SK-N-SH treated with all-trans-retinoic acid at 6 μM for 48 hours (cell line): Measurements from ENCODE around the gene INSR.

Source experiments
- ATAC-seq: fragments of 200-7000 bp; cut with Tn5 transposase; 3 replicates; pipeline ENCODE4 v1.9.1; 2020; ENCODE audit warnings: mild to moderate bottlenecking, moderate library complexity
- ARNTL ChIP-seq: fragments of 450-650 bp; formaldehyde crosslinking; IDR thresholded peaks from 2 replicates; pipeline ENCODE4 v1.5.0; 2020; ENCODE audit warnings: low read depth, mild to moderate bottlenecking, moderate library complexity, borderline replicate concordance
- BACH2 ChIP-seq: fragments of 250-450 bp; sonication (Bioruptor Pico); IDR thresholded peaks from 2 replicates; pipeline ENCODE4 v1.9.0; 2021; ENCODE audit warnings: mild to moderate bottlenecking, borderline replicate concordance
- CSDC2 ChIP-seq: fragments of 250-450 bp; sonication (Bioruptor Pico); IDR thresholded peaks from 2 replicates; pipeline ENCODE4 v1.5.0; 2020; ENCODE audit warnings: mild to moderate bottlenecking, moderate library complexity
- ESRRG ChIP-seq: fragments of 250-450 bp; sonication (Bioruptor Pico); IDR thresholded peaks from 2 replicates; pipeline ENCODE4 v1.6.1; 2021; ENCODE audit warnings: mild to moderate bottlenecking
- GLIS3 ChIP-seq: fragments of 250-450 bp; sonication (Bioruptor Pico); IDR thresholded peaks from 2 replicates; pipeline ENCODE4 v1.5.0; 2020; ENCODE audit warnings: mild to moderate bottlenecking, moderate library complexity
- OSR1 ChIP-seq: fragments of 250-450 bp; sonication (Bioruptor Pico); IDR thresholded peaks from 2 replicates; pipeline ENCODE4 v1.8.0; 2022; ENCODE audit warnings: moderate library complexity, mild to moderate bottlenecking, inconsistent platforms
- PATZ1 ChIP-seq: fragments of 250-450 bp; sonication (Bioruptor Pico); IDR thresholded peaks from 2 replicates; pipeline ENCODE4 v1.8.0; 2020; ENCODE audit warnings: mild to moderate bottlenecking, moderate library complexity, borderline replicate concordance
- PPARA ChIP-seq: fragments of 250-450 bp; sonication (Bioruptor Pico); IDR thresholded peaks from 2 replicates; pipeline ENCODE4 v1.5.0; 2020; ENCODE audit warnings: mild to moderate bottlenecking, borderline replicate concordance
- SNAI2 ChIP-seq: fragments of 250-450 bp; sonication (Bioruptor Pico); IDR thresholded peaks from 2 replicates; pipeline ENCODE4 v1.5.0; 2020; ENCODE audit warnings: mild to moderate bottlenecking, moderate library complexity
- TCF4 ChIP-seq: fragments of 250-450 bp; sonication (Bioruptor Pico); IDR thresholded peaks from 2 replicates; pipeline ENCODE4 v1.8.0; 2021; ENCODE audit warnings: mild to moderate bottlenecking, moderate library complexity, borderline replicate concordance
- TSHZ2 ChIP-seq: fragments of 250-450 bp; sonication (Bioruptor Pico); IDR thresholded peaks from 2 replicates; pipeline ENCODE4 v1.5.0; 2020; ENCODE audit warnings: mild to moderate bottlenecking, moderate library complexity
- ZC3H10 ChIP-seq: fragments of 250-450 bp; sonication (Bioruptor Pico); IDR thresholded peaks from 2 replicates; pipeline ENCODE4 v1.5.1; 2021; ENCODE audit warnings: mild to moderate bottlenecking, moderate library complexity
- ZFP3 ChIP-seq: fragments of 250-450 bp; sonication (Bioruptor Pico); IDR thresholded peaks from 2 replicates; pipeline ENCODE4 v1.5.0; 2020; ENCODE audit warnings: mild to moderate bottlenecking, moderate library complexity
- ZFP30 ChIP-seq: fragments of 450-650 bp; formaldehyde crosslinking; IDR thresholded peaks from 2 replicates; pipeline ENCODE4 v1.5.0; 2022; ENCODE audit warnings: mild to moderate bottlenecking, moderate library complexity
- ZNF70 ChIP-seq: fragments of 450-650 bp; formaldehyde crosslinking; IDR thresholded peaks from 2 replicates; pipeline ENCODE4 v1.5.0; 2020; ENCODE audit warnings: mild to moderate bottlenecking, moderate library complexity
- ZNF8 ChIP-seq: fragments of 450-650 bp; formaldehyde crosslinking; IDR thresholded peaks from 2 replicates; pipeline ENCODE4 v1.5.0; 2020; ENCODE audit warnings: mild to moderate bottlenecking, moderate library complexity
- TF ChIP-seq, protein P1 (sequence below): fragments of 250-450 bp; sonication (Bioruptor Pico); IDR thresholded peaks from 2 replicates; pipeline ENCODE4 v1.5.1; 2020; ENCODE audit warnings: low read depth, mild to moderate bottlenecking, moderate library complexity
- TF ChIP-seq, protein P2 (sequence below): fragments of 250-450 bp; sonication (Bioruptor Pico); IDR thresholded peaks from 2 replicates; pipeline ENCODE4 v1.5.1; 2021; ENCODE audit warnings: mild to moderate bottlenecking, moderate library complexity
- TF ChIP-seq, protein P3 (sequence below): fragments of 250-450 bp; sonication (Bioruptor Pico); IDR thresholded peaks from 2 replicates; pipeline ENCODE4 v1.8.0; 2021; ENCODE audit warnings: low read depth, mild to moderate bottlenecking, moderate library complexity, borderline replicate concordance

INSR gene

GRCh38 chr19:7225741-7226140, 68.5 kb downstream of the INSR start (continued):
- TF ChIP-seq, protein P1, sequence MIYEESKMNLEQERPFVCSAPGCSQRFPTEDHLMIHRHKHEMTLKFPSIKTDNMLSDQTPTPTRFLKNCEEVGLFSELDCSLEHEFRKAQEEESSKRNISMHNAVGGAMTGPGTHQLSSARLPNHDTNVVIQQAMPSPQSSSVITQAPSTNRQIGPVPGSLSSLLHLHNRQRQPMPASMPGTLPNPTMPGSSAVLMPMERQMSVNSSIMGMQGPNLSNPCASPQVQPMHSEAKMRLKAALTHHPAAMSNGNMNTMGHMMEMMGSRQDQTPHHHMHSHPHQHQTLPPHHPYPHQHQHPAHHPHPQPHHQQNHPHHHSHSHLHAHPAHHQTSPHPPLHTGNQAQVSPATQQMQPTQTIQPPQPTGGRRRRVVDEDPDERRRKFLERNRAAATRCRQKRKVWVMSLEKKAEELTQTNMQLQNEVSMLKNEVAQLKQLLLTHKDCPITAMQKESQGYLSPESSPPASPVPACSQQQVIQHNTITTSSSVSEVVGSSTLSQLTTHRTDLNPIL (CRISPR knock-in tag), result no peak
- TF ChIP-seq TCF4 (CRISPR knock-in tag) (no peak), PPARA (no peak), OSR1 (CRISPR knock-in tag) (no peak)
- TF ChIP-seq, protein P2, sequence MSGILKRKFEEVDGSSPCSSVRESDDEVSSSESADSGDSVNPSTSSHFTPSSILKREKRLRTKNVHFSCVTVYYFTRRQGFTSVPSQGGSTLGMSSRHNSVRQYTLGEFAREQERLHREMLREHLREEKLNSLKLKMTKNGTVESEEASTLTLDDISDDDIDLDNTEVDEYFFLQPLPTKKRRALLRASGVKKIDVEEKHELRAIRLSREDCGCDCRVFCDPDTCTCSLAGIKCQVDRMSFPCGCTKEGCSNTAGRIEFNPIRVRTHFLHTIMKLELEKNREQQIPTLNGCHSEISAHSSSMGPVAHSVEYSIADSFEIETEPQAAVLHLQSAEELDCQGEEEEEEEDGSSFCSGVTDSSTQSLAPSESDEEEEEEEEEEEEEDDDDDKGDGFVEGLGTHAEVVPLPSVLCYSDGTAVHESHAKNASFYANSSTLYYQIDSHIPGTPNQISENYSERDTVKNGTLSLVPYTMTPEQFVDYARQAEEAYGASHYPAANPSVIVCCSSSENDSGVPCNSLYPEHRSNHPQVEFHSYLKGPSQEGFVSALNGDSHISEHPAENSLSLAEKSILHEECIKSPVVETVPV, result no peak
- TF ChIP-seq, protein P3, sequence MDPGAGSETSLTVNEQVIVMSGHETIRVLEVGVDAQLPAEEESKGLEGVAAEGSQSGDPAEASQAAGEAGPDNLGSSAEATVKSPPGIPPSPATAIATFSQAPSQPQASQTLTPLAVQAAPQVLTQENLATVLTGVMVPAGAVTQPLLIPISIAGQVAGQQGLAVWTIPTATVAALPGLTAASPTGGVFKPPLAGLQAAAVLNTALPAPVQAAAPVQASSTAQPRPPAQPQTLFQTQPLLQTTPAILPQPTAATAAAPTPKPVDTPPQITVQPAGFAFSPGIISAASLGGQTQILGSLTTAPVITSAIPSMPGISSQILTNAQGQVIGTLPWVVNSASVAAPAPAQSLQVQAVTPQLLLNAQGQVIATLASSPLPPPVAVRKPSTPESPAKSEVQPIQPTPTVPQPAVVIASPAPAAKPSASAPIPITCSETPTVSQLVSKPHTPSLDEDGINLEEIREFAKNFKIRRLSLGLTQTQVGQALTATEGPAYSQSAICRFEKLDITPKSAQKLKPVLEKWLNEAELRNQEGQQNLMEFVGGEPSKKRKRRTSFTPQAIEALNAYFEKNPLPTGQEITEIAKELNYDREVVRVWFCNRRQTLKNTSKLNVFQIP (CRISPR knock-in tag), result no peak

DNA sequence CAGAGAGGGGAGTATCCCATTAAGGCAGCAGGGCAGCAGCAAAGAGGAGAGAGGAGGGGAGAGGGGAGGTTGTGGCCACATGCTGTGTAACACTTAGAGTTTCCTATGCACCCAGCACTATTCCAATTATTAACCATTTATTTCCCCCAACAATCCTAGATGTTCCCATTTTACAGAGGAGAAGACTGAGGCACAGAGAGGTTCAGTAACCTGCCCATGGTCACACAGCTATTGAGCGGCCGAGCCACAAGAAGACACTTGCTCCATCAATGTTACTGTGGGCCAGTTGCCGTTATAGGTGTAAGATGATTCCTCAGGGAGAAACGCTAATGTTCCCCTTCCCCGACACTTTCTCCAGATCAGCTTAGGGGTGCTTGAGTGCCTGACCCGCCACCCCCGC, 69.2 kb downstream of the INSR start:
- no peak for ATAC-seq
- TF ChIP-seq PATZ1 (no peak), GLIS3 (CRISPR knock-in tag) (no peak), PPARA (no peak)

- TF ChIP-seq SNAI2 (CRISPR knock-in tag) (no peak), TCF4 (CRISPR knock-in tag) (no peak), ZC3H10 (no peak), GLIS3 (CRISPR knock-in tag) (no peak), ZFP30 (CRISPR knock-in tag) (no peak), ESRRG (CRISPR knock-in tag) (no peak), ZNF8 (CRISPR knock-in tag) (no peak), CSDC2 (CRISPR knock-in tag) (no peak), BACH2 (CRISPR knock-in tag) (no peak), ZFP3 (no peak), ARNTL (no peak), ZNF70 (CRISPR knock-in tag) (no peak), TSHZ2 (no peak)
- TF ChIP-seq, protein P3 (CRISPR knock-in tag), result no peak
- TF ChIP-seq, protein P1 (CRISPR knock-in tag), result no peak
- ATAC-seq, result no peak
Observed at GRCh38 chr19:7224209-7224686, 70.0 kb downstream of the INSR start.
